Mesodermal cell (in vitro differentiated cells): ENCODE results near the gene USF3.

Experiments
- H3K27ac ChIP-seq: 2 replicates; pipeline ENCODE4 v1.7.0; 2013; ENCODE audit warnings: mild to moderate bottlenecking, low read depth, low read length, moderate library complexity; ENCODE audit not compliant: severe bottlenecking
- H3K36me3 ChIP-seq: 2 replicates; pipeline ENCODE4 v1.7.1; 2013; ENCODE audit warnings: mild to moderate bottlenecking, low read length, moderate library complexity; ENCODE audit not compliant: control insufficient read depth, insufficient read depth
- H3K4me1 ChIP-seq: one replicate; pipeline ENCODE4 v1.7.1; 2013; ENCODE audit warnings: mild to moderate bottlenecking, low read length; ENCODE audit not compliant: insufficient read depth, control insufficient read depth, poor library complexity, severe bottlenecking
- H3K4me3 ChIP-seq: 2 replicates; pipeline ENCODE4 v1.7.0; 2013; ENCODE audit warnings: low read length, control low read depth, mild to moderate bottlenecking; ENCODE audit not compliant: insufficient read depth, poor library complexity, severe bottlenecking; ENCODE audit errors: extremely low read depth
- H3K9me3 ChIP-seq: 2 replicates; pipeline ENCODE4 v1.7.1; 2013; ENCODE audit warnings: mild to moderate bottlenecking, low read length, moderate library complexity; ENCODE audit not compliant: control insufficient read depth
- WGBS, 2 experiments: methylation state at CpG; one replicate each; pipeline ENCODE4 v1.1.5; 2013; ENCODE audit warnings: missing lambda C conversion rate in 2 of 2; ENCODE audit not compliant: insufficient coverage in 2 of 2; 5-methylcytosine and 5-hydroxymethylcytosine counted together

The USF3 gene

DNA sequence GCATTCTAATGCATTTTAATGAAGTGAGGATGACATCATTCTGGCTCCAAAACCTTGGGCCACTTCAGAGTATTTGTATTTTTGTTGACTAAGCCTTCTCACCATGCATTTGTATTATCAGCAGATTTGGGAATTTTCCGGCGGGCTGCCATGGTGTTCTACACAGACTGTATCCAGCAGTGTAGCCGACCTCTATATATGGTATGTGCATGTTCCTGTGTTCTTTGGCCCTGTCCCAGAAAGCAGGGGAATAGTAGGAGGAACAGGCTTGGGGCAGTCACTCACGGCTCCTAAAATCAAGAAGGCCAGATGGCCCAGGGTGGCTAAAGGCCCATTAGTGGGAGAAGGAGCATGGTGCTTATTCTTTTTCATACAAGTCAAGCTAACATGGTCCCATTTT lies 80.5 kb downstream of the USF3 start:
- Histone ChIP-seq H3K4me3 (no peak overlapping the region), H3K4me1 (no peaks in the 10 kb centered on the region), H3K9me3 (no peaks in the 10 kb centered on the region), H3K36me3 (no peaks in the 10 kb centered on the region), H3K27ac (no peak overlapping the region)
- WGBS, 2 experiments = 95 to 100% methylated on average over 1 to 4 of the region's 4 CpGs

DNA sequence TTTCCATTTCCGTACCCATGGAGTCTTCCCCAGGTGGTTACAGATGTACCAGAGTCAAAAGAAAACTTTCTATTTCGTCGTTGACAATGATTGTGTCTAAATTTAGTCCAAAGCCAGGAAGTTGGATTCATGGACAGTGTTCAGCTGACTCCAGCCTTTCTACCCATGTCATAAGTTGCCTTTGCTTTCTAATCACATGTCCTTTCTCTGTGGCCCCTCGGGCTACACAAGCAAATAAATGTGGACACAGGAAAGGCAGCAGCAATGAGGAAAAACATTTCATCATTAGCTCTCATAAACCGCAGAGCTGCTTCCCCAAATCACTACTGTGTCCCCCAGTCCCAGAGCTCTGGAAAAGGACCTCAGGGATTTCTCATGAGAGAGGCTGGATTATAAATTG lies 82.0 kb downstream of the USF3 start:
- 94 to 96% methylated on average over 3 to 4 of the region's 5 CpGs for WGBS, 2 experiments
- H3K4me1 ChIP-seq = no peaks in the 10 kb centered on the region
- no peak overlapping the region for H3K27ac ChIP-seq
- no peak overlapping the region for H3K4me3 ChIP-seq
- H3K36me3 ChIP-seq = no peaks in the 10 kb centered on the region
- H3K9me3 ChIP-seq = no peaks in the 10 kb centered on the region

DNA sequence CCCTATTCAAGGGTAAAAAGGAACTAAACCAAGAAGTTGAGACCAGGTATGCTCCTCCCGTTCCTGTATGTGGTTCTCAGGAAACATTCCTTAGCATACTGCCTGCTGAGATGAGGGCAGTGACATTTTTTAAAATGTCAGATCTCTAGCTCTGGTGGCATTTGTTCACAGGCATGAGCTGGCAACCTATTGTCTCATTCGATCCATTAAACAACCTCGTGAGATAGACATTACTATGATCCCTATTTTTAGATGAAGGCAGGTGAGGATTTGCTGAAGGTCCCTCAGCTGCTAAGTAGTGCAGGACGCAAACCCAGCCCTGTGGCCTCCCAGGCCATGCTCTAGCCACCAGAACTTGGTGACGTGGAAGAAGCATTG lies 89.2 kb downstream of the USF3 start:
- no peaks in the 10 kb centered on the region for H3K9me3 ChIP-seq
- H3K27ac ChIP-seq = no peak overlapping the region
- H3K4me3 ChIP-seq = no peak overlapping the region
- H3K4me1 ChIP-seq = no peaks in the 10 kb centered on the region
- 69 to 75% methylated on average over 3 of the region's 5 CpGs for WGBS, 2 experiments
- H3K36me3 ChIP-seq = no peaks in the 10 kb centered on the region

DNA sequence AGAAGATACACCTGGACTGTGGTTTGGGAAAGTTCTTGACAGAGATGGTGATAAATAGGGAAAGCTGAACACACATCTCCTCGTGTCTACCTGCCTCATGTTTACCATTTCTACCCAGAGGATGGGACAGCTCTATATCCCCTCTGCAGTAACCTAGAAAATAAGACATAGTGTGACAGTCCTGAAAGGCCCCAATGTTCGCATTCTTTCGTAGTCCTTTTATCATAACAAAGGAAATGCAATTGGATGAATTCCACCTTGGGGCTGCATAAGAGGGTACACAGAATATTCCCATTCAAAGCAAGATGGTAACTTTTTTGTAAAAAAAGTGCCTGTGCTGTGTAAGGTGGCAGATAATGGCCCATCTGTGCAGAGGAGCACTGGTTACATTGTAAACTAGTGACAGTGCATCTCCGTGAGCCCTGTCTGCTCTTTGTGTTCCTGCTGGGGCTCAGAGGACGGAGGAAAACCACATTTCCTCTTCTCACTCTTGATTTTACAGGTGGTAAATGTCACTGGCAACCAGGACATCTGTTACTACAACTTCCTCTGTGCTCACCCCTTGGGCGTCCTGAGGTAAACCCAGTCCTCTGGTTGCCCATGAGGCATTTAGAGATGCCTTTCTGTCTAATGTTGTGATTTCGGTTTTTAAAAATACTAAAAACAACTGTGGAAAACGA lies 89.8 kb downstream of the USF3 start:
- WGBS, 2 experiments = 48 to 57% methylated on average over 3 to 7 of the region's 8 CpGs
- Histone ChIP-seq H3K9me3 (no peaks in the 10 kb centered on the region), H3K4me3 (no peak overlapping the region)

DNA sequence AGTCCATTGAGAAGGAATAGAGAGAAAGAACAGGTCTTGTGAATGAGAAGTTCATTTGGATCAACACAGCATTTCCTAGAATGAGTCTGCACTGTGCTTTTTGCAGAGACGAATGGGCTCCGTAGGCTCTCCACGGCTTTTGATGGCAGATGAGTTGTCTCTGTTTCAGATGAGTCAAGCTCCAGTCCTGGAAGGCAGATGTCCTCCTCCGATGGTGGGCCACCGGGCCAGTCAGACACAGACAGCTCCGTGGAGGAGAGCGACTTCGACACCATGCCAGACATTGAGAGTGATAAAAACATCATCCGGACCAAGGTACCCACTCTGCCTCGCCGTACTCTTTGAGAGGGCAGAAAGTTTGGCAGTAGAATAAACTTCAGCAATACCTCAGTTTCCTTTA lies 93.6 kb downstream of the USF3 start:
- H3K4me3 ChIP-seq = no peak overlapping the region
- H3K9me3 ChIP-seq = no peaks in the 10 kb centered on the region
- WGBS, 2 experiments = 94% methylated on average over 9 to 10 of the region's 11 CpGs
- no peaks in the 10 kb centered on the region for H3K36me3 ChIP-seq
- no peak overlapping the region for H3K27ac ChIP-seq
- H3K4me1 ChIP-seq = no peaks in the 10 kb centered on the region

More for the DNA sequence above, 89.8 kb downstream of the USF3 start:
- no peak overlapping the region for H3K27ac ChIP-seq
- no peaks in the 10 kb centered on the region for H3K36me3 ChIP-seq
- H3K4me1 ChIP-seq = no peaks in the 10 kb centered on the region

DNA sequence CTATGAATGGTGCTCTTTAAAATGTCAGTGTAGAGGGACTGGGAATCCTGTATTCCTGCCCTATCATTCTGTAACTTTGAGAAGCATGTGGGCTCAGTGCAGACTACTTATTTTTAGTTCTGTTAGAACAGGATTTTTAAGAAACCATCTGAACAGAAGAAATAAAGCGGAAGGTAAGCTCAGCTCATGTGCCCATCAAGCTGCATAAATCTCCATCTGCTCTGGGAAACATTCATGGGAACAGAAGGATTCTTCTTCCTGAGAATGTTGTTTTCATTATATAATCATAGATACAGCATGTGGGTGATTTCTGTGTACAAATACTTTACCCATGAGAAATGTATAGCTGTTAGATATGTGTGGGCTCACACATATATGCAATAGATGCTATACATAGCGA lies 94.2 kb downstream of the USF3 start:
- Histone ChIP-seq H3K9me3 (no peaks in the 10 kb centered on the region), H3K4me3 (no peak overlapping the region), H3K27ac (no peak overlapping the region), H3K4me1 (no peaks in the 10 kb centered on the region), H3K36me3 (no peaks in the 10 kb centered on the region)
- 100% methylated on average over 1 of the region's 2 CpGs; no CpG with 5 or more reads in 1 of the 2 experiments for WGBS, 2 experiments

DNA sequence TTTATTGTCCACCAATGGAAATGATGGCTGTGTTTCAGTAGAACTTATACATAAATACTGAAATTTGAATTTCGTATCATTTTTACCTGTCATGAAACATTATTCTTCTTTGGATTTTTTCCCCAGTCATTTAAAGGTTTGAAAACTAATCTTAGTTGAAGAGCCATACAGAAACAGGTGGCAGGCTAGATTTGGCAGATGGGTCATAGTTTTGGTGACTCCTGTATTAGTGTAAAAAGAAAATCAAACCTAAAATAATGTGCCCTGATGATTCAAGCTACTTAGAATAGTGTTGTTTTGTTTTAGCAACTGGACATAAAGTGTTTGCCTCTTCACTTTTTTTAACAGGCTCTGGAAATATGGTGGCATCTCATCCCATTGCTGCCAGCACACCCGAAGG lies 95.2 kb downstream of the USF3 start:
- Histone ChIP-seq H3K4me1 (no peaks in the 10 kb centered on the region), H3K4me3 (no peak overlapping the region), H3K27ac (no peak overlapping the region), H3K36me3 (no peaks in the 10 kb centered on the region), H3K9me3 (no peaks in the 10 kb centered on the region)
- 100% methylated on average over 1 of the region's 2 CpGs for WGBS, 2 experiments

DNA sequence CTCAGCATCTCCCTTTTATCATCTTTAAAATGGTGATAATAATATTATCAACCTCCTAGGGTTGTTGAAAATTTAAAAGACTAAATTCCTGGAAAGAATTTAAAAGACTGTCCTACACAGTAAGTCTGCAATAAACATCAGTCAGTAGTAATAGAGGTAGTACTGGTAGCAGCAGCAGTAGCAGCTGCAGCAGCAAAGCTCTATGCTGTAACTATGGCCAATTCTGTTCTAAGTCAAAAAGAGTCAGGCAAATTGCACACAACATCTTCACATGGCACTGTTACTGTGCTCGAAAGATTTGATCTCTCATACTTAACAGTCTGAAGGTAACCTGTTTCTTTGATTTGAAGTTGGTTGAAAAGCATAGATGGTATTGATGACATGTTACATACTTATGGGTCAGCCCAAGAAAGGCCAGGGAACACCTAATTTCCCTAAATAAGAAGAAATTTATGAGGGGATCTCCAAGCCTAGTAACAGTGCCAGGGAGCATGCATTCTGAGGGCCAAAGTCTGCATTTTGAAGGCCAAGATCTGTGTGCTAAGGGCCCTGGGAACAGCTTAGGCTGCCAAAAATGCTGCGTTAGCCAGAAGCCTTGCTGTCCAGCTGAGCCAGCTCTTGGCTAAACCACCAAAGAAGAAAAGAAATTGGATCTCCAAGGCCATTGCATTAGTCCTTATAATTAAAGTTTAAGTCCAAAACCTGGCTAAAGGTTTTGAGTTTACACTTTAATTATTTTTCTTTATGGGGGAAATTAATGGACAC lies 95.8 kb downstream of the USF3 start:
- peaks cover 5% of the 10 kb centered on the region for H3K4me1 ChIP-seq
- no peaks in the 10 kb centered on the region for H3K36me3 ChIP-seq
- H3K4me3 ChIP-seq = no peak overlapping the region
- H3K27ac ChIP-seq = no peak overlapping the region
- 90% methylated on average over 1 of the region's 2 CpGs; no CpG with 5 or more reads in 1 of the 2 experiments for WGBS, 2 experiments
- H3K9me3 ChIP-seq = no peaks in the 10 kb centered on the region
